NOMO-1 treated with DMSO at 0.1 percent for 48 hours (cell line): ENCODE measurements around the gene IL1RN.
A peak's percentile ranks its signal among the peaks of the same experiment; 100 is the strongest.

Experiments used
- DNase-seq: peaks from one replicate; lab custom pipeline; 2025; ENCODE audit not compliant: unreplicated experiment; lab: John Stamatoyannopoulos, UW

The IL1RN gene

DNA sequence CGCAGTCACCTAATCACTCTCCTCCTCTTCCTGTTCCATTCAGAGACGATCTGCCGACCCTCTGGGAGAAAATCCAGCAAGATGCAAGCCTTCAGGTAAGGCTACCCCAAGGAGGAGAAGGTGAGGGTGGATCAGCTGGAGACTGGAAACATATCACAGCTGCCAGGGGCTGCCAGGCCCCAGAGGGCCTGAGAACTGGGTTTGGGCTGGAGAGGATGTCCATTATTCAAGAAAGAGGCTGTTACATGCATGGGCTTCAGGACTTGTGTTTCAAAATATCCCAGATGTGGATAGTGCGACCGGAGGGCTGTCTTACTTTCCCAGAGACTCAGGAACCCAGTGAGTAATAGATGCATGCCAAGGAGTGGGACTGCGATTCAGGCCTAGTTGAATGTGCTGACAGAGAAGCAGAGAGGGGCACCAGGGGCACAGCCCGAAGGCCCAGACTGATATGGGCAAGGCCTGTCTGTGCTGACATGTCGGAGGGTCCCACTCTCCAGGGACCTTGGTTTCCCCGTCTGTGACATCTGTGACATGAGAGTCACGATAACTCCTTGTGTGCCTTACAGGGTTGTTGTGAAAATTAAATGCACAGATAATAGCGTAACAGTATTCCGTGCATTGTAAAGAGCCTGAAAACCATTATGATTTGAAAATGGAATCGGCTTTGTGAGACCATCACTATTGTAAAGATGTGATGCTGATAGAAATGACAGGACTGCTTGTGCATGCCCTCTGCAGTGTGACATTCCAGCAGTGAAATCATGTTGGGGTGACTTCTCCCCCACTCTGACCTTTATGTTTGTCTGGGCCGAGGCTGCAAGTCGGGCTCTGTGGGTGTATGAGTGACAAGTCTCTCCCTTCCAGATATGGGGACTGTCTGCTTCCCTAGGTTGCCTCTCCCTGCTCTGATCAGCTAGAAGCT, 510 bp downstream of the IL1RN start:
- no peak for DNase-seq

DNA sequence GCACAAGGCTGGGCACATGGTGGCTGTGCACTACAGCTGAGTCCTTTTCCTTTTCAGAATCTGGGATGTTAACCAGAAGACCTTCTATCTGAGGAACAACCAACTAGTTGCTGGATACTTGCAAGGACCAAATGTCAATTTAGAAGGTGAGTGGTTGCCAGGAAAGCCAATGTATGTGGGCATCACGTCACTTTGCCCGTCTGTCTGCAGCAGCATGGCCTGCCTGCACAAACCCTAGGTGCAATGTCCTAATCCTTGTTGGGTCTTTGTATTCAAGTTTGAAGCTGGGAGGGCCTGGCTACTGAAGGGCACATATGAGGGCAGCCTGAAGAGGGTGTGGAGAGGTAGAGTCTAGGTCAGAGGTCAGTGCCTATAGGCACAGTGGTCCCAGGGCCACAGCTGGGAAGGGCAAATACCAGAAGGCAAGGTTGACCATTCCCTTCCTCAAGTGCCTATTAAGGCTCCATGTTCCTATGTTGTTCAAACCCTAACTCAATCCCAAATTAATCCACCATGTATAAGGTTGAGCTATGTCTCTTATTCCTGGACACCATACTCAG, 2.2 kb downstream of the IL1RN start:
- no peak for DNase-seq

DNA sequence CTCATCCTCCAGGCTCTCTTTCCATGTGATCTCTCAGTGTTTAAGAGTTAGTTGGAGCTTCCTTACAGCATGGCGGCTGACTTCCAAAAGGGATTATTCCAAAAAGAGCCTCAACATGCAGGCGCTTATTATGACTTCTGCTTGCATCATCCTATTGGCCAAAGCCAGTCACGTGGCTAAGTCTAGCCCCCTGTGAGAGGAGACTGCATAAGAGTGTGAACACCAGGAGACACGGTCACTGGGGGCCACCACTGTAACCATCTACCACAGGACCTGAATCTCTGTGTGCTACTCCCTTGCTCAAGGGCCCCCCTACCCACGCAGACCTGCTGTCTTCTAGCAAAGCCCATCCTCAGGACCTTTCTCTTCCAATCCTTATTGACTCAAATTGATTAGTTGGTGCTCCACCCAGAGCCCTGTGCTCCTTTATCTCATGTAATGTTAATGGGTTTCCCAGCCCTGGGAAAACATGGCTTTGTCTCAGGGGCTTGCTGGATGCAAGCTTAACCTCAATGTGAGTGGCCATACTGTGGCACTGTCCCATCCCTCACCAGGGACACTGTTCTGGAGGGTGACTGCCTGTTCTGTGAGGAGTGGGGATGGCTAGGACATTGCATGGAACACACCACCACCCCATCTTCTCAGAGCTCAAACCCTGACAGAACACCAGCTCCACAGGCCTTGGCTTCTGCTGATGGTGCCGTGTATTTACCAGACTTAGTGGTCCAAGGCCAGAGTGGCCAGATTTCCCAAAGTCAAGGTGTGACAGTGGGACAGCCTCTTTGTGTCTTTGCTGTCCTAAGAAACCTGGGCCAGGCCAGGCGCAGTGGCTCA, 4.2 kb downstream of the IL1RN start:
- DNase-seq, result no peak

DNA sequence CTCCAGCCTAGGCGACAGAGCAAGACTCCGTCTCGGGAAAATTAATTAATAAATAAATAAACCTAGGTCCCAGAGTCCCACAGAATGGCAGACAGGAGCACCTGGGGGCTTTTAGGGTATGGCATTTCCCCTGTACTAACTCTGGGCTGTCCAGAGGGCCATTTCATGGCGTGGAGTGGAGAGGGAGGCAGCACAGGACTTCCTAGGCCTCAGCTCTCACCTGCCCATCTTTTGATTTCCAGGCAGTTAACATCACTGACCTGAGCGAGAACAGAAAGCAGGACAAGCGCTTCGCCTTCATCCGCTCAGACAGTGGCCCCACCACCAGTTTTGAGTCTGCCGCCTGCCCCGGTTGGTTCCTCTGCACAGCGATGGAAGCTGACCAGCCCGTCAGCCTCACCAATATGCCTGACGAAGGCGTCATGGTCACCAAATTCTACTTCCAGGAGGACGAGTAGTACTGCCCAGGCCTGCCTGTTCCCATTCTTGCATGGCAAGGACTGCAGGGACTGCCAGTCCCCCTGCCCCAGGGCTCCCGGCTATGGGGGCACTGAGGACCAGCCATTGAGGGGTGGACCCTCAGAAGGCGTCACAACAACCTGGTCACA, 5.1 kb downstream of the IL1RN start:
- DNase-seq, result no peak

DNA sequence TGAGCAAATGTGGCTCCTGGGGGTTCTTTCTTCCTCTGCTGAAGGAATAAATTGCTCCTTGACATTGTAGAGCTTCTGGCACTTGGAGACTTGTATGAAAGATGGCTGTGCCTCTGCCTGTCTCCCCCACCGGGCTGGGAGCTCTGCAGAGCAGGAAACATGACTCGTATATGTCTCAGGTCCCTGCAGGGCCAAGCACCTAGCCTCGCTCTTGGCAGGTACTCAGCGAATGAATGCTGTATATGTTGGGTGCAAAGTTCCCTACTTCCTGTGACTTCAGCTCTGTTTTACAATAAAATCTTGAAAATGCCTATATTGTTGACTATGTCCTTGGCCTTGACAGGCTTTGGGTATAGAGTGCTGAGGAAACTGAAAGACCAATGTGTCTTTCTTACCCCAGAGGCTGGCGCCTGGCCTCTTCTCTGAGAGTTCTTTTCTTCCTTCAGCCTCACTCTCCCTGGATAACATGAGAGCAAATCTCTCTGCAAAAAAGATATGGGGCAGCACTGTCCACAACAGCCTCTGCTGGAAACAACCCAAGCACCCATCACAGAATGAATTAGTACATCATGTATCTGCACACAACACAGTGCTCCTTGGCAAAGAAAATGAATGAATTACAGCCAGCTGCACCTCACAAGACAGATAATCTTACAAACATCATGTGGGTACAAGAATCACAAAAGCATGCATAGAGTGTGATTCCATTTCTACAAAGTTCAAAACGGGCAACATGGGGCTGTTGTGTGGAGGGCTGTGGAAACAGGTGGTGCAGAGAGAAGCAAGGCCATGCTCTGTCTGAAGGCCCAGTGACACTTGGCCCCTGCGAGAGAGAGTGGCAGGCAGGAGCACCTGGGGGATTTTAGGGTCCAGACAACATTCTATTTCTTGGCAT, 6.6 kb downstream of the IL1RN start:
- DNase-seq, result no peak

DNA sequence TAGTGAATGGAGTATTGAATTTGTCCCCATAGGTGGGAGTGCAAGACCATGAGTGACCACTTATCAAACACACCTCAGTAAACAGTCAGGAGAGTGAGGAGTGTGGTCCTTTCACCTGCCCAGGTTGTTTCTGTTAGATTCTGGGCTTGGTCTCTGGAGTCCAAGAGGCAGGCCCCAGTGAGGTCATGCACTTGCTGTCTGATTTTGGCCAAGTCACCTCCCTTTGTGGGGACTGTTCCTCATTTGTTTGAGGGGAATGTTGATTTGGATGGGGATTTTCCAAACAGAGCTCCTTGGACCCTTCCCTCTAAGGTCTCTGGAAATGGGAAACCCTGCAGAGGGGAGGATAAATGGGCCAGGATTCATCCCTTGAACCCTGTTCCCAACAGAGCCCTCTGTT, 7.3 kb downstream of the IL1RN start:
- no peak for DNase-seq

DNA sequence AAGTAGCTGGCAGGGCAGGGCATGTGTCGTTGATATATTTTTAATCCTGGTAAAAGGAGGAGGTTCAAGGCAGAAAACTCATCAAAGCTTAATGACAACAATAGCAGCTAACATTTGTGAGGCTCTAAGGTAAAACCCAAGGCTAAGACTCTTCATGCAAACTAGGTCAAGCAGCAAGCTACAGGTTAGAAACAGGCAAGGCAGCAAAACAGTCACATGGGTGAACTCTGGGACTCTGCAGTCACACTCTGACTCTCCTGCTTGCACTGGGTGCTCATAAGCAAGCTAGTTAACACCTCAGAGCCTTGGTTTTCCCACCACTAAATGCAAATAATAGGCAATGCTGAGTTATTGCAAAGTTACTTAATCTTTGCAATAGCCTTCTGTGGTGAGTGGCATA, 7.9 kb downstream of the IL1RN start:
- no peak for DNase-seq

DNA sequence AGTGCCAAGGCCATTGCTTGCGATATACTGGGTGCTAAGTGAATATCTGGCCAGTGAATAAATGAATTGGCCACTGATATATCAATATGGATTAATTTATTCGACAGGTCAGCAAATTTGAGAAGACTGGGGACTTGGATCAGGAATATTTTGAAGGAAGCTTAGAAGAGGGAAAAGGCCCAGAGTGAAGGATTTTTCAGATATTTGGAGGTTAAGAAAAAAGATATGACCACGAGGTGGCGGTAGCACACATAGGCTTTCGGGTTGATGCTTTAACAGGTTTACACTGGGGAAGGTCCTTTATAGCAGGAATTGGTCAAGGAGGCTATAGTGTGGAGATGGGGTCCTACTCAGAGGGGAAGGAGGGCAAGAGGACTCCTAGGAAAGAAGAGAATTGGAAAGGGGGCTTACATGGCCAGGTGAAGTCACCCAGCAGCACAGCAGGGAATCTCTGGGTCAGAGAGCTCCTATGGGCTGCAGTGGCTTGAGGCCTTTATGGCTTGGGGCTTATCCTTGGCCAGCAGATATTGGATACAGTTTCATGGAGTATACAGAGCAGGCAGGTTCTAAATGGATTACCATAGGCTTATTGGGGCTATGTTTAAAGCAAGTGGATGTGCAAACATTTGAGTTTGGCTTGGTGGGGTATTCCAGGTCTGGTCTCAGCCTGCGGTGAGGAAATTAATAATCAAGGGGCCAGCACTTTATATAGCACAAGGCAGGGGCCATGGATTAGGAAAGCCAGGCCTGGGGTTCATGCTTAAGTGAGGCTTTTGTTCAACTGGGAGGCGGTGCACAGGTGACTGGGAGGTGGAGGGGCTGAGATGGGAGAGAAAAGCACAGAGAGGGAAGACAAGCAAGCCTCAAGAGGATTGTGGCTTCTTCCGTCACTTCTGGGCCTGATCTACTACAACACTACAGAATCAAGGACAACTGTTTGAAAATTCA, 9.7 kb downstream of the IL1RN start:
- peak; percentile 28 for DNase-seq

DNA sequence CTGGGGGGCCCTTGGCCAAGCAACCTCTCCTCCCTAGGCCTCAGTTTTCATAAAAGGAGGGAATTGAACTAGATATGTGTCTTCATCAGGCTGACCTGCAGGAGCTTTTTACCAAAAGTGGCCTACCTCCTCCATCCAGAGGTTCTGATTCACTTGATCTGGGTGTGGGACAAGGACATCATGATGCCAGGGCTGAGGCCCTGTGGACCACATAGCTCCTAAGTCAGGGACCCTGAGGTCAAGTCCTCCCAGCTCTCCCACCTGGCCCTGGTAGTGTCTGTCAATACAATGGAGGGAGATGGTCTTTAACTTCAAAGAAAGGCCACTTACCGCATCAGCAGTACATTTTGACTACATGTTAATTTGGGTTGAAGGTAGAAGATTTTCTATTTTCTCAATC, 10.4 kb downstream of the IL1RN start:
- DNase-seq, result no peak

DNA sequence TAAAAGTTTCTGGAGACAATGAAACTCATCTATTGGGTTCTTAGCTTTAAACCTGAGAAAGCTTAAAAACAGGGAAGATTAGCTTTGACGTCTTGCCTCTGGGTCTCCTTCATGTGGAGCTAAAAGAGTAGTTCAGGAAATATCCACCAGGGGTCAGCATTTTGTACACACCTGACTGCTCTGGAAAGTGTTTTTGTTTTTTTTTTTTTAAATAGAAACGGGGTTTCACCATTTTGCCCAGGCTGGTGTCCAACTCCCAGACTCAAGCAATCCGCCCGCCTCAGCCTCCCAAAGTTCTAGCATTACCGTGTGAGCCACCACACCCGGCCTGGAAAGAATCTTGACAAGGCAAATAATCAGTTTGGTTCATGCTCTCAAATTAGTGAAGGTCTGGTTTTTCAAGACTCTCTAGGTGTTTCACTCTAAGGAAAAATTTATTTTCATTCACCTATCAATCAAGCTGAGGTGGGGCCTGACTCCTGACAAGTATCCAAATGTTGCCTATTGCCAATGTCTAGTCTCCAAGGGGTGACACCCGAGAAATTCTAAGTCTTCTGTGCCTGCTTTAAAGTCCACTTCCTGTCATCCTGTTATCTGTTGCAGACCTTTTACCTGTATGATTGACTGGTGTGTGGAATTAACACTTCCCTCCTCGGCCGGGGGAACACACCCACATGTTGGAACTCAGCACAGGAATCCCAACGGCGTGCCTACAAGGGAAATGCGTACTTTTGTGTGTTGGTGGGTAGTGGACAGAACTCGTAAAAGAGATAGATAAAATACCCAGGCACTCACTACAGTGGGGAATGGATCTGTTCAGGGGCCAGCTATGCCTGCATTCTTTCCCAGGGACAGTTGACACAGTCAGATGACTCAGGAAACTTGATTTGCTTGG, 11.3 kb downstream of the IL1RN start:
- DNase-seq, result peak; percentile 66

DNA sequence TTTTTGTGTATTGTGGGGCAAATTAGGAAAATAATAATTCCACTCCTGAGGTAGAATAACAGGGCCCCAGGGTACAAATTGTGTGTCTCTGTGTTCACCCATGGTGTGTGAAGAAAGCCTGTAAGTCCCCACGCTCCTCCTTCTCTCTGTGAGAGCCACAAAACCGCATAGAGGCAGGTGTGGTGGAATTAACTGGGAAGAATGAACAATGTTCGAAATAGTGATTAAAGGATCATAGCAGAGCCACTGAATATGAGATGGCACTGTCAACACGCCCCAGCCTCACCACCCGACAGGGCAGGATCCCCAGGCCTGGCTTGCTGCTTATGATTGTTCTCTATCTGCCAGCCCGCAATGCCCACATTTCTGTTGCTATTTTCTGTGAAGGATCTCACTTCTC, 14.1 kb downstream of the IL1RN start:
- DNase-seq, result no peak

DNA sequence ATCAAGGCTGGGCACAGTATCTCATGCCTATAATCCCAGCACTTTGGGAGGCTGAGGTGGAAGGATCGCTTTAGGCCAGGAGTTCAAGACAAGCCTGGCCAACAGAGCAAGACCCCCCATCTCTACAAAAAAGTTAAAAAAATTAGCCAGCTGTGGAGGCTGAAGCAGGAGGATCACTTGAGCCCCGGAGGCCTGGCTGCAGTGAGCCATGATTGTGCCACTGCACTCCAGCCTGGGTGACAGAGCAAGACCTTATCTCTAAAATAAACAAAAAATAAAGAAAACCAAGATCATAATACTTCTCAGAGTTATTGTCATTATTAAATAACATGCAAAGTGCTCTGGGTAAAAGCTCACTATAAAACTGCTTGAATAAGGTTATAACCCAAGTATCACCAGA, 14.9 kb downstream of the IL1RN start:
- DNase-seq, result no peak

DNA sequence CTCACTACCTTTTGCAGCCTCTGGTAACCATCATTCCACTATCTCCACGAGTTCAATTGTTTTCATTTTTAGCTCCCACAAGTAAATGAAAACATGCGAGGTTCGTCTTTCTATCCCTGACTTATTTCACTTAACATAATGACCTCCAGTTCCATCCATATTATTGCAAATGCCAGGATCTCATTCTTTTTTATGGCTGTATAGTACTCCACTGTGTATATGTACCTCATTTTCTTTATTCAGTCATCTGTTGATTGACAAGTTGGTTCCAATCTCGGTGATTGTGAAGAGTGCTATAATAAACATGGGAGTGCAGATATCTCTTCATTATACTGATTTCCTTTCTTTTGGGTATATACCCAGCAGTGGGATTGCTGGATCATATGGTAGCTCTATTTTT, 16.9 kb downstream of the IL1RN start:
- no peak for DNase-seq

DNA sequence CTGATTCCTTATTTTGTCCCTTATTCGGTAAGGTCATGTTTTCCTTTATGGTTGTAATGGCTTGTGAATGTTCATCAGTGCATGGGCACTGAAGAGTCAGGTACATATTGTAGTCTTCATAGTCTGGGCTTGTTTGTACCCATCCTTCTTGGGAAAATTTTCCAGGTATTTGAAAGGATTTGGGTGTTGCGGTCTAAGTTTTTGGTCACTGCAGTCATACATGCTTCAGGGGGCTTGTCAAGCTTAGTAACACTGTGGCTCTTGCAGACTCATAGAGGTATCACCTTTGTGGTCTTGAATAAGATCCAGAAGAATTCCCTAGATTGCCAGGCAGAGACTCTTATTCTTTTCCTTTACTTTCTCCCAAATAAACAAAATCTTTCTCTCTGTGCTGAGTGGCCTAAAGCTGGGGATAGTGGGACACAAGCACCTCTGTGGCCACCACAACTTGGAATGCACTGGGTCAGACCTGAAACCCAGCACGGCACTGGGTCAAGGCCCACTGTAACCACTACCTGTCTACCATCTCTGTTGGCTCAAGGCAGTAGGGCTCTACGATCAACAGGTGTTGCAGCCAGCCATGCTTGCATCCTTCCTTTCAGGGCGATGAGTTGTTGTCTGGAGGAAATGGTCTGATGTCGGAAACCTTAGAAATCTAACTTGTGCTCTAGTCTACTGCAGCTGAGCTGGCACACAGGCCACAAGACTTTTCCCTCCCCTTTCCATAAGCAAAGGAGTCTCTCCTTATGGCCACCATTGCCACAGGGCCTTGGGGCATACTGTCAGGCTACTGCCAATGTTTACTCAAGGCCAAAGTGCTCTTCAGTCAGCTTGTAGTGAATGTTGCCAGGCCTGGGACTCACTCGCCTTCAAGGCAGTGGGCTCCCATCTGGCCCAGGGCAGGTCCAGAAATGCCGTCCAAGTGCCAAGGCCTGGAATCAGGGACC, 21.5 kb downstream of the IL1RN start:
- DNase-seq, result no peak

DNA sequence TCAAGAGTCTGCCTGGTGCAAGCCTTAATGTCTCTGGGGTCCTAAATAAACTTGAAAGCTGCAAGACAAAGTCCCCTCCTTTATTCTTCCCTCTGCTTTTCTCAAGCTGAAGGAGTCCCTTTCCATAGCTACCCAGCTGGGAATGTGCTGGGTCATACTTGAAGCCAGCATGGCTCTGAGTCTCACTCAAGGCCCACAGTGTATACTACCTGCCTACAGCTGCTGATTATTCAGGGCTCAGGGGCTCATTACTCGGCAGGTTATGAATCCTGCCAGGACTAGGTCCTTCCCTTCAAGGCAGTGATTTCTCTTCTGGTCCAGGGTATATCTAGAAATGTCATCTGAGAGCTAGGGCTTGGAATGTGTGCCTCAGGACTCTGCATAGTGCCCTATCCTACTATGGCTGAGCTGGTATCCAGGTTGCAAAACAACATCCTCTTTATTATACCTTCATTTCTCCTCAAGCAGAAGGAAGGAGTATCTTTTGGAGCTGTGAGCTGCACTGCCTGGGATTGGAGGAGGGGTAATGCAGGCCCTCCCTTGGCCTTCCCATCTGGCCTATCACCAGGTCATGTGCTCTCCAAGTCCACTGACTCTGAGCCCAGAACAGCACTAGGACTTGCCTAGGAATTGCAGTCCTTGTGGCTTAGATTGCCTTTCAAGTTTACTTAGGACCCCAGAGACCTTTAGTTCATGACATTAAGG, 22.3 kb downstream of the IL1RN start:
- no peak for DNase-seq

DNA sequence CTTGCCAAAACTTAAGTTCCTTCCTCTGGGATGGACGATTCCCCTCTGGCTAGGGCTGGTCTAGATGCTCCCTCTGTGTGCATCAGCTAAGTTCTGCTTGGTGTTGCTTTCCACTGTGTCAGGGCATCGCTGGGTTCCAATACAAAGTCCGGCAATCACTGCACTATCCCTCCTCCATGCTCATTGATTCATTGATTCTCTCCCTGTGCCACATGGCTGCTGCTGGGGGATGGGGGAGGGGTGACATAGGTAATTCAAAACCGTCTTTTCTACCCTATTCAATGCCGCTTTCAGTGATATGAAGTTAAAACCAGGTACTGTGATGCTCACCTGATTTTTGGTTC, 22.8 kb downstream of the IL1RN start:
- DNase-seq, result no peak

DNA sequence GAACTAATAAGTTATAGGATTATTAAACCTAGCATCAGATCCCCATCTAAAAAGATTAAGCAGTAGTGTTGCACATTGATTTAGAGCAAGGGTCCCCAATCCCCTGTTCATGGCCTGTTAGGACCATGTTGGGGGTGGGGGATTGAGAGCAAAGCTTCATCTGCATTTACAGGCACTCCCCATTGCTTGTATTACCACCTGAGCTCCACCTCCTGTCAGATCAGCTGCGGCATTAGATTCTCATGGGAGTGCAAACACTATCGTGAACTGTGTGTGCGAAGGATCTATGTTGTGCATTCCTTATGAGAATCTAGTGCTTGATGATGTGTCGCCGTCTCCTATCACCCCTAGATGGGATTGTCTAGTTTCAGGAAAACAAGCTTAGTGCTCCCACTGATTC, 27.9 kb downstream of the IL1RN start:
- DNase-seq, result no peak
